GM12878 (cell line): Measurements from ENCODE around the gene SLFNL1. TPM values are rescaled to one million over a fixed set of nuclear protein-coding genes. Genes with fewer than 3 reads are reported as not detected.

Experiments used
- ATAC-seq: fragments of 200-7000 bp; cut with Tn5 transposase; 3 replicates; pipeline ENCODE4 v1.9.1; 2020; ENCODE audit warnings: mild to moderate bottlenecking, moderate library complexity
- BruUV-seq: library from RNA; stranded (reverse); fragments of 400-500 nt; replicated peaks from 2 replicates; lab custom pipeline; 2021; lab: Mats Ljungman, UMichigan
- CTCF ChIA-PET: fragments of 300-600 bp; sonication (Branson Sonifier 250); formaldehyde crosslinking; extraction: SDS; loops from one replicate; lab custom pipeline; 2021; ENCODE audit warnings: inconsistent platforms; lab: Yijun Ruan, JAX
- POLR2A ChIA-PET: fragments of 350-600 bp; formaldehyde crosslinking; extraction: SDS; loops from one replicate; lab custom pipeline; 2021; ENCODE audit warnings: inconsistent platforms; lab: Charles Lee
- RAD21 ChIA-PET: fragments of 300-600 bp; sonication (Branson Sonifier 250); formaldehyde crosslinking; loops from one replicate; lab custom pipeline; 2023; ENCODE audit warnings: antibody characterized with exemption; ENCODE audit not compliant: unreplicated experiment; lab: Charles Lee
- SMC1A ChIA-PET: fragments of 300-600 bp; sonication (Branson Sonifier 250); formaldehyde crosslinking; loops from one replicate; lab custom pipeline; 2023; ENCODE audit not compliant: unreplicated experiment, uncharacterized antibody; lab: Charles Lee
- DNase-seq: peaks from one replicate; pipeline ENCODE4 v3.0.0-alpha.2; 2011; ENCODE audit warnings: low read depth, low spot score
- FAIRE-seq: peaks from 3 replicates; lab custom pipeline; 2011; peaks lifted over from hg19 to GRCh38; lab: Jason Lieb, UNC
- H2AFZ ChIP-seq: 2 replicates; pipeline ENCODE4 v1.6.0; 2011; ENCODE audit warnings: low read depth, low read length, control low read depth; ENCODE audit not compliant: control insufficient read depth
- H3K27ac ChIP-seq: 2 replicates; pipeline ENCODE4 v1.5.1; 2011; ENCODE audit warnings: control low read depth; ENCODE audit not compliant: control insufficient read depth, insufficient read depth
- H3K27me3 ChIP-seq, 2 experiments: replicated peaks in 1 of 2; 2 replicates each; pipeline versions ENCODE4 v1.6.0 to v1.6.1; 2011; ENCODE audit warnings: low read length in 1 of 2; ENCODE audit not compliant: control insufficient read depth in 2 of 2, insufficient read depth in 2 of 2
- H3K36me3 ChIP-seq, 2 experiments: 2 replicates each; pipeline ENCODE4 v1.5.1; 2011; ENCODE audit warnings: low read length in 1 of 2; ENCODE audit not compliant: control insufficient read depth in 2 of 2, insufficient read depth in 2 of 2
- H3K4me1 ChIP-seq: 2 replicates; pipeline ENCODE4 v1.6.1; 2011; ENCODE audit warnings: mild to moderate bottlenecking, low read length, moderate library complexity, mixed read lengths; ENCODE audit not compliant: control insufficient read depth, insufficient read depth
- H3K4me2 ChIP-seq: 2 replicates; pipeline ENCODE4 v1.6.0; 2011; ENCODE audit warnings: control low read depth; ENCODE audit not compliant: control insufficient read depth, insufficient read depth
- H3K4me3 ChIP-seq: fragments of 200-600 bp; sonication (generic); 2 replicates; pipeline ENCODE4 v1.5.1; 2016
- H3K79me2 ChIP-seq: 2 replicates; pipeline ENCODE4 v1.6.0; 2011; ENCODE audit warnings: low read length; ENCODE audit not compliant: control insufficient read depth, insufficient read depth
- H3K9ac ChIP-seq: 2 replicates; pipeline ENCODE4 v1.8.0; 2011; ENCODE audit warnings: low read length, control low read depth, mixed read lengths; ENCODE audit not compliant: control insufficient read depth, insufficient read depth
- H3K9me3 ChIP-seq: replicated peaks from 3 replicates; pipeline ENCODE4 v1.5.1; 2011; ENCODE audit warnings: mild to moderate bottlenecking, low read length; ENCODE audit not compliant: control insufficient read depth, insufficient read depth
- H4K20me1 ChIP-seq: 2 replicates; pipeline ENCODE4 v1.6.0; 2011; ENCODE audit not compliant: control insufficient read depth, insufficient read depth
- FOXK2 ChIP-seq: fragments of 450-650 bp; IDR thresholded peaks from 2 replicates; pipeline ENCODE4 v1.6.1; 2017; ENCODE audit warnings: mild to moderate bottlenecking, moderate library complexity
- GATAD2B ChIP-seq: fragments of 450-650 bp; conservative IDR thresholded peaks from 2 replicates; pipeline ENCODE4 v1.6.1; 2017; ENCODE audit warnings: low read depth, mild to moderate bottlenecking, moderate library complexity
- MYC ChIP-seq: IDR thresholded peaks from 2 replicates; pipeline ENCODE4 v1.6.1; 2011; ENCODE audit warnings: mild to moderate bottlenecking, low read length, moderate library complexity, inconsistent platforms; ENCODE audit not compliant: insufficient read depth, insufficient replicate concordance, insufficient read length, severe bottlenecking
- NFYA ChIP-seq: IDR thresholded peaks from 2 replicates; pipeline ENCODE4 v1.6.1; 2011; ENCODE audit warnings: low read depth, mild to moderate bottlenecking, low read length, improper control_type of control experiment, borderline replicate concordance
- RAD21 ChIP-seq: IDR thresholded peaks from 2 replicates; pipeline ENCODE4 v1.6.1; 2011; ENCODE audit warnings: mild to moderate bottlenecking, low read depth, low read length, moderate library complexity; ENCODE audit not compliant: insufficient read depth
- RCOR1 ChIP-seq: conservative IDR thresholded peaks from 2 replicates; pipeline ENCODE4 v1.6.1; 2012; ENCODE audit warnings: low read depth, low read length, improper control_type of control experiment
- RUNX3 ChIP-seq: IDR thresholded peaks from 2 replicates; pipeline ENCODE4 v1.6.1; 2012; ENCODE audit warnings: low read length, inconsistent platforms
- SIN3A ChIP-seq: IDR thresholded peaks from 2 replicates; pipeline ENCODE4 v1.6.1; 2012; ENCODE audit warnings: low read depth, low read length, improper control_type of control experiment
- SRF ChIP-seq, 2 experiments: IDR thresholded peaks; 2 replicates each; pipeline ENCODE4 v1.6.1; 2011; ENCODE audit warnings: low read depth in 2 of 2, low read length in 2 of 2, mild to moderate bottlenecking in 1 of 2, moderate library complexity in 1 of 2
- TARDBP ChIP-seq: IDR thresholded peaks from 2 replicates; pipeline ENCODE4 v1.6.1; 2016; ENCODE audit warnings: borderline replicate concordance
- TCF3 ChIP-seq: IDR thresholded peaks from 2 replicates; pipeline ENCODE4 v1.6.1; 2012; ENCODE audit warnings: low read depth, mild to moderate bottlenecking, low read length, borderline replicate concordance; ENCODE audit not compliant: insufficient read depth
- ZNF274 ChIP-seq: IDR thresholded peaks from one replicate; pipeline ENCODE4 v1.8.0; 2011; ENCODE audit not compliant: insufficient read length, insufficient read depth
- WGBS: methylation state at CpG from one replicate; pipeline ENCODE4 v1.1.6; 2016; ENCODE audit warnings: low lambda C conversion rate; ENCODE audit not compliant: insufficient replicate concordance, insufficient coverage; ENCODE audit errors: missing lambda C conversion rate; 5-methylcytosine and 5-hydroxymethylcytosine counted together
- in situ Hi-C: fragments of 300-500 bp; cut with MboI; formaldehyde crosslinking; loops from 9 replicates; pipeline ENCODE4 v1.14.3; 2018; ENCODE audit warnings: mixed read lengths
- intact Hi-C: fragments of 100-400 bp; cut with micrococcal nuclease; formaldehyde crosslinking; loops from one replicate; pipeline ENCODE4 v1.14.2; 2022; ENCODE audit not compliant: unreplicated experiment
- polyA plus RNA-seq, 11 experiments: library from polyadenylated mRNA; depleted of rRNA in 4 of 11; unstranded in 6 of 11; stranded (reverse) in 5 of 11; fragments of >200 nt; fragmentation: Nextera tagmentation in 4 of 11; fragmentation: Illumina TruSeq in 1 of 11; extraction: Ambion mirVana in 4 of 11; extraction: Trizol in 1 of 11; gene quantifications; 1 replicate in 1 of 11; 2 replicates in 10 of 11; pipeline versions ENCODE4 v1.2.1 to v1.2.3, GENCODE V29; 2011 to 2016; ENCODE audit warnings: inconsistent platforms in 2 of 11, missing spikeins in 2 of 11, low read depth in 1 of 11
- total RNA-seq, 4 experiments: library from RNA; depleted of rRNA in 3 of 4; stranded (reverse); fragments of >200 nt in 3 of 4; fragmentation: Illumina TruSeq in 1 of 4; extraction: Trizol in 1 of 4; gene quantifications; 2 replicates each; pipeline versions ENCODE4 v1.2.1 to v1.2.3, GENCODE V29; 2013 to 2021
- TF ChIP-seq, protein P1 (sequence below): fragments of 450-650 bp; IDR thresholded peaks from 2 replicates; pipeline ENCODE4 v1.6.1; 2017; ENCODE audit warnings: low read depth, mild to moderate bottlenecking, moderate library complexity

SLFNL1 gene
- total and polyA plus RNA-seq, 10 of the 15 experiments (the other 5 are each of a cell fraction or from before 2014, with no cell fraction given), result 0.05 to 0.98 (median 0.16) TPM; not detected in 2

DNA sequence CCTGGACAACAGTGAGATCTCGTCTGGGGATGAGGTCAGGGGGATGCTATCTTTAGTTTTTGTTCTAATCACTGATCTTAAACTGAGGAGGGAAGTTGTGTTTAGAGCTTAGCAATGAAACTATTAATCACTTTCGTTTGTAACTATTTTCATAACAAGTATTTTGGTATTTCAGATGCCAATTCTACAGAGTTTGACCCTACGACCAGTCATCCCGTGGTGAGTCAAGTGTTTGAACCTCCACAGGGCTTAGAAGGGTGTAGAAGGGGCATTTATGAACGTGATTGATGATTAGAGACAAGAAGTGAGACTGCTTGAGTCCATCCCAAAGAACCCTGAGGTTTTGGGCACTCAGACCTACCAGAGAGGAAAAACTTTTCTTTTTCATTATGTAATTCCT is 15.6 kb downstream of the SLFNL1 start:
- ATAC-seq, result peak; percentile 7; the same call in 1 of the 3 replicates
- H3K27ac ChIP-seq, result no peak overlapping the region
- TF ChIP-seq RUNX3, result peak; percentile 18; the same call in 1 of the 2 replicates
- TF ChIP-seq ZNF274, result no peak
- ChIA-PET CTCF (no interaction called here), POLR2A (no interaction called here), RAD21 (no interaction called here), SMC1A (no interaction called here)
- WGBS, result 2% methylated on average over 5 of the region's 5 CpGs
- H3K4me3 ChIP-seq, result no peak overlapping the region
- no peaks in the 10 kb centered on the region for H3K79me2 ChIP-seq
- intact Hi-C loops (no loop called here), in situ Hi-C loops (no loop called here)
- no peaks in the 10 kb centered on the region for H3K9me3 ChIP-seq
- FAIRE-seq, result no peak
- H2AFZ ChIP-seq, result no peak overlapping the region
- H3K4me1 ChIP-seq, result peaks cover 9% of the 10 kb centered on the region
- peak; percentile 7 for DNase-seq
- no peaks in the 10 kb centered on the region for H3K27me3 ChIP-seq
- H3K36me3 ChIP-seq, result peaks cover 25 to 41% of the 10 kb centered on the region in 2 experiments
- no peaks in the 10 kb centered on the region for H4K20me1 ChIP-seq
- no TSS peak for BruUV-seq
- H3K9ac ChIP-seq, result no peak overlapping the region
- no peak overlapping the region for H3K4me2 ChIP-seq

DNA sequence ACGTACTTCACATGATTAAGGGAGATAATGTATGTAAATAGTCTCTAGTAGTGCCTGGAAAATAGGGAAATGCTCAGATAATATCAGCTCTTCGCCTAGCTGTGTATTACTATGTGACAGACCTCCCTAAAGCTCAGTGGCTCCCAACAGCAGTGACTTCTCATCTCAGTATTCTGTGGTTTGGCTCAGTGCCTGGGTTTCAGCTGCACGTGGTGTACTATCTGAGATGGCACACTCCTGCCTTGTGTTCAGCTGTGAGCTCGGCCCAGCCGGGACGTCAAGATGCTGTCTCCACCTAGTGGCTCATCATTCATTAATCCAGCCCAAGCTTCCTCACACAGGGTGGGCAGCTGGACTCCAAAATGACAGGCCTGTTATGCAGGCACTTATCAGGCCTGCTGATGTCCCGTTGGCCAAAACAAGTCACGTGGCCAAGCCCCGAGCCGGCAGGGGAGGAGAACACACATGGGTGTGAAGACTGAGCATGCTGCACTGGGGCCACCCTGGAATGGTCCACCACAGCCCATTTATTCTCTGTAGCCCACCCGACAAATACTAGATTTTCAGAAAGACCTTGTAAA is 17.8 kb downstream of the SLFNL1 start:
- CTCF ChIA-PET, result interaction anchor here (0.6 to 2.8 kb wide), 21 partner anchors 9 to 236 kb away, joined by 3 to 21 read pairs (median 4); partner anchors contain the start of gene CTPS1
- intact Hi-C loops, result no loop called here
- DNase-seq (peak; percentile 95), ATAC-seq (peak; percentile 99), FAIRE-seq (peak; percentile 92)
- Histone ChIP-seq H3K9me3 (no peaks in the 10 kb centered on the region), H3K4me2 (no peak overlapping the region; the same call in 1 of the 2 replicates), H3K36me3 (peaks cover 21 to 35% of the 10 kb centered on the region in 2 experiments), H3K4me3 (no peak overlapping the region), H4K20me1 (no peaks in the 10 kb centered on the region), H2AFZ (no peak overlapping the region), H3K27ac (no peak overlapping the region), H3K4me1 (peaks cover 9% of the 10 kb centered on the region), H3K27me3 (no peaks in the 10 kb centered on the region), H3K9ac (no peak overlapping the region), H3K79me2 (no peaks in the 10 kb centered on the region)
- SMC1A ChIA-PET, result interaction anchor here (0.6 to 1.5 kb wide), 12 partner anchors 9 to 471 kb away, joined by 3 to 9 read pairs (median 4); no protein-coding TSS in a partner anchor
- RAD21 ChIA-PET, result interaction anchor here (0.9 to 2.0 kb wide), 11 partner anchors 19 to 472 kb away, joined by 3 to 19 read pairs (median 4); partner anchors contain the start of genes CTPS1 and SCMH1
- 49% methylated on average over 11 of the region's 11 CpGs for WGBS
- POLR2A ChIA-PET, result interaction anchor here (0.7 to 1.6 kb wide), 3 partner anchors 21 to 26 kb away, joined by 5 to 6 read pairs (median 6); partner anchors contain the start of gene CTPS1
- in situ Hi-C loops, result no loop called here
- no TSS peak for BruUV-seq
- TF ChIP-seq TCF3, result peak; percentile 80; the same call in 1 of the 2 replicates
- TF ChIP-seq NFYA, result no peak
- TF ChIP-seq, protein P1, sequence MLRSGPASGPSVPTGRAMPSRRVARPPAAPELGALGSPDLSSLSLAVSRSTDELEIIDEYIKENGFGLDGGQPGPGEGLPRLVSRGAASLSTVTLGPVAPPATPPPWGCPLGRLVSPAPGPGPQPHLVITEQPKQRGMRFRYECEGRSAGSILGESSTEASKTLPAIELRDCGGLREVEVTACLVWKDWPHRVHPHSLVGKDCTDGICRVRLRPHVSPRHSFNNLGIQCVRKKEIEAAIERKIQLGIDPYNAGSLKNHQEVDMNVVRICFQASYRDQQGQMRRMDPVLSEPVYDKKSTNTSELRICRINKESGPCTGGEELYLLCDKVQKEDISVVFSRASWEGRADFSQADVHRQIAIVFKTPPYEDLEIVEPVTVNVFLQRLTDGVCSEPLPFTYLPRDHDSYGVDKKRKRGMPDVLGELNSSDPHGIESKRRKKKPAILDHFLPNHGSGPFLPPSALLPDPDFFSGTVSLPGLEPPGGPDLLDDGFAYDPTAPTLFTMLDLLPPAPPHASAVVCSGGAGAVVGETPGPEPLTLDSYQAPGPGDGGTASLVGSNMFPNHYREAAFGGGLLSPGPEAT, result peak; percentile 34; the same call in 1 of the 2 replicates
- TF ChIP-seq SRF (IDR thresholded peaks at IDR 0.05; ENCODE audit: low read depth in 2 of 2, low read length in 2 of 2), result no peak
- 0 out of 2 replicates have a peak, but pooled peaks have one; percentile 62 for TF ChIP-seq SIN3A
- peak; percentile 47 for TF ChIP-seq RAD21
- TF ChIP-seq MYC, result no peak
- TF ChIP-seq FOXK2, result no peak; the same call in 1 of the 2 replicates
- TF ChIP-seq RCOR1, result no peak
- TF ChIP-seq TARDBP, result no peak
- no peak for TF ChIP-seq GATAD2B
